AG09319 (cell line): ENCODE results near the gene SCN4A.
A peak's percentile ranks its signal among the peaks of the same experiment; 100 is the strongest.
"Not testable (repeated sequence)": the region's sequence is repeated elsewhere in the genome, so short reads cannot be mapped to it uniquely, and the experiment has no call there.

Source experiments
- DNase-seq: peaks from one replicate; pipeline ENCODE4 v3.0.0-alpha.2; 2010; ENCODE audit warnings: low read depth; ENCODE audit errors: extremely low read depth
- CTCF ChIP-seq: IDR thresholded peaks from 2 replicates; pipeline ENCODE4 v1.5.1; 2011; ENCODE audit warnings: low read depth, mild to moderate bottlenecking, inconsistent platforms, low read length, moderate library complexity

SCN4A gene

GRCh38 chr17:63972796-63973195 is at the start of gene SCN4A:
Gene SCN4A, minus strand, starts transcription at chr17:63972918. Its CDS starts 77 bp downstream, at chr17:63972841.
- DNase-seq: no peak
- no peak for TF ChIP-seq CTCF

- no peak for DNase-seq
- TF ChIP-seq CTCF: no peak
Measured at GRCh38 chr17:64020056-64020766, 47.5 kb upstream of the SCN4A start, which contains the start of gene ICAM2. Gene ICAM2, minus strand, starts transcription at chr17:64020633. Its CDS starts 13,942 bp downstream, at chr17:64006691.

- not testable (repeated sequence) for DNase-seq
Measured at GRCh38 chr17:64019551-64019961, 46.8 kb upstream of the SCN4A start.

- no peak for DNase-seq
- TF ChIP-seq CTCF: peak; percentile 3
Measured at GRCh38 chr17:64017381-64017980, 44.8 kb upstream of the SCN4A start.

GRCh38 chr17:64016974-64017373 is 44.3 kb upstream of the SCN4A start:
- DNase-seq: no peak
- TF ChIP-seq CTCF: no peak

- peak; percentile 15 for TF ChIP-seq CTCF
- no peak for DNase-seq
Measured at GRCh38 chr17:64016231-64016784, 43.6 kb upstream of the SCN4A start.

GRCh38 chr17:64015447-64015846 is 42.7 kb upstream of the SCN4A start:
- no peak for TF ChIP-seq CTCF
- no peak for DNase-seq
